Fibroblast of villous mesenchyme (primary cell): Measurements from ENCODE around the gene KIF2A. TPM values are rescaled to one million over a fixed set of nuclear protein-coding genes. Genes with fewer than 3 reads are reported as not detected.

ENCODE experiments used
- DNase-seq: peaks from one replicate; pipeline ENCODE4 v3.0.0-alpha.2; 2010; ENCODE audit warnings: low read depth
- H3K4me3 ChIP-seq: 2 replicates; pipeline ENCODE4 v1.5.1; 2011; ENCODE audit warnings: low read depth, mild to moderate bottlenecking, low read length
- total RNA-seq: library from RNA; depleted of rRNA; stranded (reverse); fragments of >200 nt; gene quantifications from 2 replicates; pipeline ENCODE4 v1.2.3, GENCODE V29; 2012
- TF ChIP-seq, protein P1 (sequence below): IDR thresholded peaks from 2 replicates; pipeline ENCODE4 v1.5.1; 2012; ENCODE audit warnings: low read depth, mild to moderate bottlenecking, low read length; ENCODE audit not compliant: insufficient read depth

Gene KIF2A
- total RNA-seq, 1 donor = 69.1 TPM

GRCh38 chr5:62373382-62373781 is 67.4 kb downstream of the KIF2A start:
- TF ChIP-seq, protein P1, sequence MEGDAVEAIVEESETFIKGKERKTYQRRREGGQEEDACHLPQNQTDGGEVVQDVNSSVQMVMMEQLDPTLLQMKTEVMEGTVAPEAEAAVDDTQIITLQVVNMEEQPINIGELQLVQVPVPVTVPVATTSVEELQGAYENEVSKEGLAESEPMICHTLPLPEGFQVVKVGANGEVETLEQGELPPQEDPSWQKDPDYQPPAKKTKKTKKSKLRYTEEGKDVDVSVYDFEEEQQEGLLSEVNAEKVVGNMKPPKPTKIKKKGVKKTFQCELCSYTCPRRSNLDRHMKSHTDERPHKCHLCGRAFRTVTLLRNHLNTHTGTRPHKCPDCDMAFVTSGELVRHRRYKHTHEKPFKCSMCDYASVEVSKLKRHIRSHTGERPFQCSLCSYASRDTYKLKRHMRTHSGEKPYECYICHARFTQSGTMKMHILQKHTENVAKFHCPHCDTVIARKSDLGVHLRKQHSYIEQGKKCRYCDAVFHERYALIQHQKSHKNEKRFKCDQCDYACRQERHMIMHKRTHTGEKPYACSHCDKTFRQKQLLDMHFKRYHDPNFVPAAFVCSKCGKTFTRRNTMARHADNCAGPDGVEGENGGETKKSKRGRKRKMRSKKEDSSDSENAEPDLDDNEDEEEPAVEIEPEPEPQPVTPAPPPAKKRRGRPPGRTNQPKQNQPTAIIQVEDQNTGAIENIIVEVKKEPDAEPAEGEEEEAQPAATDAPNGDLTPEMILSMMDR = no peak
- DNase-seq = no peak
- no peak overlapping the region for H3K4me3 ChIP-seq

GRCh38 chr5:62374090-62374489 is 68.1 kb downstream of the KIF2A start:
- TF ChIP-seq, protein P1 = no peak
- no peak overlapping the region for H3K4me3 ChIP-seq
- DNase-seq = no peak

DNA sequence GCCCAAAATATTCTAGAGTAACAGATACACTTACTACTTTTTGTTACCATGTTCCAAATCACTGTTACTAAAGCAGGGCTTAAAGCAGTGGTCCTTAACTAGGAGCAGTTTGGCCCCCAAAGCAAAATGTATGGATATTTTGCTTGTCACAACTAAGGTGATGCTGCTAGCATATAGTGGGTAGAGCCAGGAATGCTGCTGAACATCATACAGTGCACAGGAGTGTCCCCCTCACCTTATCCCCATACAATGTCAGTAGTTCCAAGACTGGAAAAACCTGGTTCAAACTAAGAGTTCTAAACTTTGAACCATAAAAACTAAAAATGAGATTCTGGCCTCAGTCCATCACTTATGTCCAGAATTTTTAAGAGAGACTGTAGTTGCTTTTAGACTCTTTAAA is 69.6 kb downstream of the KIF2A start:
- DNase-seq = no peak
- no peak overlapping the region for H3K4me3 ChIP-seq
- TF ChIP-seq, protein P1 = no peak

- TF ChIP-seq, protein P1 = no peak
- H3K4me3 ChIP-seq = no peak overlapping the region
- peak; percentile 28 for DNase-seq
Observed at GRCh38 chr5:62376064-62376463, 70.1 kb downstream of the KIF2A start.

- peak; percentile 44 for DNase-seq
- no peak overlapping the region for H3K4me3 ChIP-seq
- TF ChIP-seq, protein P1 = no peak
Observed at GRCh38 chr5:62385131-62385530, 79.1 kb downstream of the KIF2A start.

- no peak overlapping the region for H3K4me3 ChIP-seq
- TF ChIP-seq, protein P1 = no peak
- DNase-seq = peak; percentile 23
Observed at GRCh38 chr5:62385816-62386400, 79.9 kb downstream of the KIF2A start.

- TF ChIP-seq, protein P1 = no peak
- H3K4me3 ChIP-seq = no peak overlapping the region
- peak; percentile 70 for DNase-seq
Observed at GRCh38 chr5:62386824-62387223, 80.8 kb downstream of the KIF2A start.
